Stimulated activated CD4-positive, alpha-beta T cell treated with anti-CD3 and anti-CD28 coated beads, Interleukin-1b, Interleukin-23, amount 100 ng/mL, for 24 hours (primary cell): ENCODE results near the gene AP2A1.
"Not testable (repeated sequence)": the region's sequence is repeated elsewhere in the genome, so short reads cannot be mapped to it uniquely, and the experiment has no call there.

Source experiments
- DNase-seq, 4 experiments: peaks; one replicate each; pipeline ENCODE4 v3.0.0-alpha.2; 2020; ENCODE audit warnings: low read depth in 4 of 4, low spot score in 1 of 4

The AP2A1 gene

GRCh38 chr19:49811328-49811727 is 44.5 kb downstream of the AP2A1 start:
- DNase-seq = no peak

- DNase-seq = no peak
These were observed 45.7 kb downstream of the AP2A1 start for GRCh38 chr19:49812452-49812996.

- peak; percentile 67 to 88 (median 78) for DNase-seq
These were observed 46.4 kb downstream of the AP2A1 start, which contains the start of gene FUZ for GRCh38 chr19:49812997-49813861. TSS of gene FUZ (minus strand) at chr19:49813292. CDS start at chr19:49813106, 186 bp downstream.

GRCh38 chr19:49814010-49814409 is 47.2 kb downstream of the AP2A1 start:
- no peak for DNase-seq

GRCh38 chr19:49816590-49816989 is 49.8 kb downstream of the AP2A1 start:
- no peak for DNase-seq

GRCh38 chr19:49817964-49818648 is 51.3 kb downstream of the AP2A1 start, which contains the start of gene MED25:
TSS of gene MED25 (plus strand) at chr19:49818289. CDS start at chr19:49818342, 53 bp downstream.
- DNase-seq = peak; percentile 69 to 82 (median 74)

GRCh38 chr19:49818649-49819370 is 52.0 kb downstream of the AP2A1 start:
- DNase-seq = no peak

GRCh38 chr19:49819452-49820115 is 52.8 kb downstream of the AP2A1 start:
- DNase-seq = not testable (repeated sequence)

- no peak for DNase-seq
These were observed 53.3 kb downstream of the AP2A1 start for GRCh38 chr19:49820125-49820524.

- no peak for DNase-seq
These were observed 56.7 kb downstream of the AP2A1 start for GRCh38 chr19:49823472-49823871.

- DNase-seq = no peak
These were observed 57.9 kb downstream of the AP2A1 start for GRCh38 chr19:49824662-49825061.

GRCh38 chr19:49827034-49827433 is 60.2 kb downstream of the AP2A1 start:
- DNase-seq = no peak

- no peak for DNase-seq
These were observed 62.4 kb downstream of the AP2A1 start for GRCh38 chr19:49829200-49829599.

- DNase-seq = no peak
These were observed 62.9 kb downstream of the AP2A1 start for GRCh38 chr19:49829721-49830120.

GRCh38 chr19:49830766-49831165 is 64.0 kb downstream of the AP2A1 start:
- no peak for DNase-seq

GRCh38 chr19:49831592-49831991 is 64.8 kb downstream of the AP2A1 start:
- DNase-seq = no peak

GRCh38 chr19:49832556-49832955 is 65.8 kb downstream of the AP2A1 start:
- no peak for DNase-seq

GRCh38 chr19:49833599-49833998 is 66.8 kb downstream of the AP2A1 start:
- no peak for DNase-seq

GRCh38 chr19:49835562-49835961 is 68.8 kb downstream of the AP2A1 start:
- no peak for DNase-seq

GRCh38 chr19:49836176-49837008 is 69.6 kb downstream of the AP2A1 start:
- no peak for DNase-seq
